ENCODE results near the gene FILIP1.
"Not testable (repeated sequence)": the region's sequence is repeated elsewhere in the genome, so short reads cannot be mapped to it uniquely, and the experiment has no call there.

Gene FILIP1

GRCh38 chr6:75449630-75450206, 43.9 kb downstream of the FILIP1 start:
- DNase-seq (ENCODE audit: low spot score): no peak

GRCh38 chr6:75446241-75446880, 47.2 kb downstream of the FILIP1 start:
- no peak for DNase-seq (ENCODE audit: low spot score)

- DNase-seq (ENCODE audit: low spot score): no peak
Observed at GRCh38 chr6:75445738-75446137, 47.9 kb downstream of the FILIP1 start.

- DNase-seq (ENCODE audit: low spot score): no peak
Observed at GRCh38 chr6:75444899-75445298, 48.7 kb downstream of the FILIP1 start.

GRCh38 chr6:75441883-75442282, 51.7 kb downstream of the FILIP1 start:
- not testable (repeated sequence) for DNase-seq (ENCODE audit: low spot score)

GRCh38 chr6:75441479-75441878, 52.1 kb downstream of the FILIP1 start:
- DNase-seq (ENCODE audit: low spot score): not testable (repeated sequence)

- DNase-seq (ENCODE audit: low spot score): no peak
Observed at GRCh38 chr6:75438442-75439116, 55.0 kb downstream of the FILIP1 start.

GRCh38 chr6:75438013-75438431, 55.6 kb downstream of the FILIP1 start:
- DNase-seq (ENCODE audit: low spot score): no peak

- DNase-seq (ENCODE audit: low spot score): no peak
Observed at GRCh38 chr6:75437421-75437891, 56.1 kb downstream of the FILIP1 start.

- DNase-seq (ENCODE audit: low spot score): no peak
Observed at GRCh38 chr6:75436869-75437268, 56.7 kb downstream of the FILIP1 start.

- not testable (repeated sequence) for DNase-seq (ENCODE audit: low spot score)
Observed at GRCh38 chr6:75432809-75433208, 60.8 kb downstream of the FILIP1 start.

- DNase-seq (ENCODE audit: low spot score): no peak
Observed at GRCh38 chr6:75431379-75431778, 62.2 kb downstream of the FILIP1 start.

GRCh38 chr6:75430631-75431325, 62.8 kb downstream of the FILIP1 start:
- DNase-seq (ENCODE audit: low spot score): no peak

GRCh38 chr6:75429061-75429703, 64.4 kb downstream of the FILIP1 start:
- DNase-seq (ENCODE audit: low spot score): no peak

- DNase-seq (ENCODE audit: low spot score): no peak
Observed at GRCh38 chr6:75428204-75428603, 65.4 kb downstream of the FILIP1 start.

- no peak for DNase-seq (ENCODE audit: low spot score)
Observed at GRCh38 chr6:75427329-75427728, 66.3 kb downstream of the FILIP1 start.

GRCh38 chr6:75424618-75425548, 68.7 kb downstream of the FILIP1 start:
- peak; percentile 10 for DNase-seq (ENCODE audit: low spot score)

GRCh38 chr6:75423386-75423785, 70.2 kb downstream of the FILIP1 start:
- no peak for DNase-seq (ENCODE audit: low spot score)

GRCh38 chr6:75422024-75422639, 71.5 kb downstream of the FILIP1 start:
- DNase-seq (ENCODE audit: low spot score): no peak

- DNase-seq (ENCODE audit: low spot score): no peak
Observed at GRCh38 chr6:75421316-75422023, 72.1 kb downstream of the FILIP1 start.
